HG02763 (cell line): Measurements from ENCODE around the gene TOMM40.
"Not testable (repeated sequence)": the region's sequence is repeated elsewhere in the genome, so short reads cannot be mapped to it uniquely, and the experiment has no call there.

Source experiments
- ATAC-seq: cut with Tn5 transposase; IDR thresholded peaks from one replicate; pipeline ENCODE4 v1.9.1; 2021; ENCODE audit warnings: mild to moderate bottlenecking, moderate library complexity; ENCODE audit not compliant: unreplicated experiment

TOMM40 gene

GRCh38 chr19:44893332-44894051 is 2.4 kb downstream of the TOMM40 start:
- ATAC-seq = no peak

- no peak for ATAC-seq
Measured at GRCh38 chr19:44894052-44894400, 3.0 kb downstream of the TOMM40 start.

- no peak for ATAC-seq
Measured at GRCh38 chr19:44894946-44895345, 3.9 kb downstream of the TOMM40 start.

- no peak for ATAC-seq
Measured at GRCh38 chr19:44897835-44898234, 6.8 kb downstream of the TOMM40 start.

GRCh38 chr19:44900328-44901244 is 9.5 kb downstream of the TOMM40 start:
- no peak for ATAC-seq

- ATAC-seq = no peak
Measured at GRCh38 chr19:44903216-44903601, 12.2 kb downstream of the TOMM40 start.

- no peak for ATAC-seq
Measured at GRCh38 chr19:44903602-44904425, 12.8 kb downstream of the TOMM40 start.

- no peak for ATAC-seq
Measured at GRCh38 chr19:44904426-44904994, 13.5 kb downstream of the TOMM40 start.

GRCh38 chr19:44905437-44906160 is 14.5 kb downstream of the TOMM40 start, which contains the start of gene APOE:
Gene APOE, plus strand, starts transcription at chr19:44905796. Its CDS starts 829 bp downstream, at chr19:44906625.
- no peak for ATAC-seq

GRCh38 chr19:44907613-44908012 is 16.6 kb downstream of the TOMM40 start:
- ATAC-seq = no peak

GRCh38 chr19:44908074-44908835 is 17.2 kb downstream of the TOMM40 start:
- ATAC-seq = no peak

GRCh38 chr19:44908836-44909261 is 17.8 kb downstream of the TOMM40 start:
- ATAC-seq = no peak

- ATAC-seq = no peak
Measured at GRCh38 chr19:44909775-44910174, 18.7 kb downstream of the TOMM40 start.

- ATAC-seq = not testable (repeated sequence)
Measured at GRCh38 chr19:44911896-44912295, 20.8 kb downstream of the TOMM40 start.

GRCh38 chr19:44912854-44913253 is 21.8 kb downstream of the TOMM40 start:
- ATAC-seq = no peak

- ATAC-seq = not testable (repeated sequence)
Measured at GRCh38 chr19:44913512-44914432, 22.7 kb downstream of the TOMM40 start.

GRCh38 chr19:44914433-44915206 is 23.6 kb downstream of the TOMM40 start, which contains the start of gene APOC1:
Gene APOC1, plus strand, starts transcription at chr19:44914608. Its CDS starts 284 bp downstream, at chr19:44914892.
- peak; percentile 80 for ATAC-seq
